K562 (cell line): Measurements from ENCODE around the gene CFAP53.

Experiments used
- ETV5 ChIP-seq: sonication (generic); formaldehyde crosslinking; IDR thresholded peaks from 2 replicates; pipeline ENCODE4 v1.4.0; 2020; ENCODE audit warnings: low read depth, mild to moderate bottlenecking, missing genetic modification reagents
- EZH2 ChIP-seq: IDR thresholded peaks from 2 replicates; pipeline ENCODE4 v1.6.1; 2012; ENCODE audit warnings: low read depth, mild to moderate bottlenecking, inconsistent platforms, low read length, borderline replicate concordance
- HMGN3 ChIP-seq: IDR thresholded peaks from 2 replicates; pipeline ENCODE4 v1.6.1; 2011; ENCODE audit warnings: borderline replicate concordance, low read depth, mild to moderate bottlenecking, mixed read lengths, low read length; ENCODE audit not compliant: insufficient read length; ENCODE audit errors: extremely low read depth
- MAFF ChIP-seq: IDR thresholded peaks from 2 replicates; pipeline ENCODE4 v1.6.1; 2012; ENCODE audit warnings: low read length, improper control_type of control experiment
- POLR2AphosphoS2 ChIP-seq: IDR thresholded peaks from 2 replicates; pipeline ENCODE4 v1.6.1; 2012; ENCODE audit warnings: low read length, improper control_type of control experiment
- RCOR1 ChIP-seq, 2 experiments: IDR thresholded peaks; 2 replicates each; pipeline ENCODE4 v1.6.1; 2012; ENCODE audit warnings: low read depth in 2 of 2, low read length in 2 of 2, borderline replicate concordance in 1 of 2, improper control_type of control experiment in 1 of 2
- SREBF2 ChIP-seq: sonication (generic); formaldehyde crosslinking; IDR thresholded peaks from 2 replicates; pipeline ENCODE4 v1.4.0; 2020; ENCODE audit warnings: mild to moderate bottlenecking, missing genetic modification reagents
- SRF ChIP-seq, 2 experiments: fragments of 250-450, 450-650 bp in 1 of 2; sonication (Bioruptor Pico) in 1 of 2; sonication (generic) in 1 of 2; formaldehyde crosslinking; IDR thresholded peaks; 2 replicates each; pipeline versions ENCODE4 v1.5.0 to v1.5.1; 2020 to 2022; ENCODE audit warnings: mild to moderate bottlenecking in 1 of 2, missing genetic modification reagents in 1 of 2
- ZBTB49 ChIP-seq: sonication (generic); formaldehyde crosslinking; IDR thresholded peaks from 2 replicates; pipeline ENCODE4 v1.8.0; 2022; ENCODE audit warnings: missing genetic modification reagents, mild to moderate bottlenecking, borderline replicate concordance
- ZNF785 ChIP-seq: fragments of 250-450 bp; sonication (Bioruptor Pico); IDR thresholded peaks from 2 replicates; pipeline ENCODE4 v1.4.0; 2020; ENCODE audit warnings: mild to moderate bottlenecking
- TF ChIP-seq, protein P1 (sequence below), 3 experiments: IDR thresholded peaks in 2 of 3; conservative IDR thresholded peaks in 1 of 3; 2 replicates each; pipeline ENCODE4 v1.5.1; 2011 to 2012; ENCODE audit warnings: low read length in 3 of 3, mild to moderate bottlenecking in 3 of 3, control low read depth in 2 of 3, improper control_type of control experiment in 1 of 3, inconsistent platforms in 1 of 3, low read depth in 1 of 3, mixed read lengths in 1 of 3, moderate library complexity in 1 of 3; ENCODE audit not compliant: insufficient read depth in 2 of 3
- TF ChIP-seq, protein P2 (sequence below), 2 experiments: fragments of 450-650 bp; formaldehyde crosslinking in 1 of 2; IDR thresholded peaks; 2 replicates each; pipeline versions ENCODE4 v1.4.0 to v1.6.1; 2014 to 2020; ENCODE audit warnings: mild to moderate bottlenecking in 2 of 2, borderline replicate concordance in 1 of 2, low read depth in 1 of 2

DNA sequence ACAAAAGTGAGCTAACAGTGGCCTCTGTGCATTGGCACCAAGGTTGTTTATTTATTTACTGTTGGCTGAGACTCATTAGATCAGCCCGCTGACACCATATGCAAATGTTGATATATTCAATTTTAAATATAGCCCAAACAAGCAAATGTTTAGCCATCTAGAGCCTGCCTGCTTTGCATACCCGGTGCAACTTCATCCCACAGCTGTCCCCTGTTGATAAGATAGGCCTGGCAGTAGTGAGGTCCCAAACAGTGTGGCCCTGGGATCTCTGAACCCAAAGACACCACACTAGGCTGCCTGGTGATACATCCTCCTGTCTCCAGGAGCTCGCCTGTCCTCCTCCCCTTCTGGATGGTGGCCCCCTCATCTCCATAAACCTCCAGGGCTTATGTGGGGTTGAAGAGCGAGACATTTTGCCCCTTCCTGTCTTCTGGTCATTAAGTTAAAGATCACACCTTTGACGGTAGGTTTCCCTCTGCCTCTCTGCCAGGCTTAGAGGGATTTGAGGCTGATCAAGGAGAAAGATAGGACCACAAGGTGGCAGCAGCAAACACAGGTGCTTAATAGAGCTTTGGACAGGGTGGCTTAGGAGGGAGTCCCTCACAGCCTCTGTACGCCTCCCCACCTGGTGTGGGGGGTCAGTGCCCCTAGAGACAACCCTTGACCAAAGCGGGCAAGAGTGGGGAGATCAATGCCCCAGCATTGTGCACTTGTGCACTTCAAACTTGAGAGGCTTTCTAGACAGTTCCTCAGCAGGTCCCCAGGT, 47.7 kb downstream of the CFAP53 start:
- TF ChIP-seq, protein P1, sequence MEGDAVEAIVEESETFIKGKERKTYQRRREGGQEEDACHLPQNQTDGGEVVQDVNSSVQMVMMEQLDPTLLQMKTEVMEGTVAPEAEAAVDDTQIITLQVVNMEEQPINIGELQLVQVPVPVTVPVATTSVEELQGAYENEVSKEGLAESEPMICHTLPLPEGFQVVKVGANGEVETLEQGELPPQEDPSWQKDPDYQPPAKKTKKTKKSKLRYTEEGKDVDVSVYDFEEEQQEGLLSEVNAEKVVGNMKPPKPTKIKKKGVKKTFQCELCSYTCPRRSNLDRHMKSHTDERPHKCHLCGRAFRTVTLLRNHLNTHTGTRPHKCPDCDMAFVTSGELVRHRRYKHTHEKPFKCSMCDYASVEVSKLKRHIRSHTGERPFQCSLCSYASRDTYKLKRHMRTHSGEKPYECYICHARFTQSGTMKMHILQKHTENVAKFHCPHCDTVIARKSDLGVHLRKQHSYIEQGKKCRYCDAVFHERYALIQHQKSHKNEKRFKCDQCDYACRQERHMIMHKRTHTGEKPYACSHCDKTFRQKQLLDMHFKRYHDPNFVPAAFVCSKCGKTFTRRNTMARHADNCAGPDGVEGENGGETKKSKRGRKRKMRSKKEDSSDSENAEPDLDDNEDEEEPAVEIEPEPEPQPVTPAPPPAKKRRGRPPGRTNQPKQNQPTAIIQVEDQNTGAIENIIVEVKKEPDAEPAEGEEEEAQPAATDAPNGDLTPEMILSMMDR (IDR thresholded peaks at IDR 0.05 in 2 of 3, conservative IDR thresholded peaks at IDR 0.05 in 1 of 3; ENCODE audit: insufficient read depth in 2 of 3, low read depth in 1 of 3, low read length in 3 of 3): peak in 2 of 3 experiments; percentile 20 to 33; a peak in 1 of 6 replicates
- TF ChIP-seq RCOR1 (IDR thresholded peaks at IDR 0.05; ENCODE audit: borderline replicate concordance in 1 of 2, low read depth in 2 of 2, low read length in 2 of 2) (no peak), POLR2AphosphoS2 (no peak), SRF (CRISPR knock-in tag; IDR thresholded peaks at IDR 0.05) (no peak), ZBTB49 (CRISPR knock-in tag) (no peak), ZNF785 (no peak), MAFF (no peak), HMGN3 (no peak), ETV5 (CRISPR knock-in tag) (no peak), SREBF2 (CRISPR knock-in tag) (no peak), EZH2 (no peak)
- TF ChIP-seq, protein P2, sequence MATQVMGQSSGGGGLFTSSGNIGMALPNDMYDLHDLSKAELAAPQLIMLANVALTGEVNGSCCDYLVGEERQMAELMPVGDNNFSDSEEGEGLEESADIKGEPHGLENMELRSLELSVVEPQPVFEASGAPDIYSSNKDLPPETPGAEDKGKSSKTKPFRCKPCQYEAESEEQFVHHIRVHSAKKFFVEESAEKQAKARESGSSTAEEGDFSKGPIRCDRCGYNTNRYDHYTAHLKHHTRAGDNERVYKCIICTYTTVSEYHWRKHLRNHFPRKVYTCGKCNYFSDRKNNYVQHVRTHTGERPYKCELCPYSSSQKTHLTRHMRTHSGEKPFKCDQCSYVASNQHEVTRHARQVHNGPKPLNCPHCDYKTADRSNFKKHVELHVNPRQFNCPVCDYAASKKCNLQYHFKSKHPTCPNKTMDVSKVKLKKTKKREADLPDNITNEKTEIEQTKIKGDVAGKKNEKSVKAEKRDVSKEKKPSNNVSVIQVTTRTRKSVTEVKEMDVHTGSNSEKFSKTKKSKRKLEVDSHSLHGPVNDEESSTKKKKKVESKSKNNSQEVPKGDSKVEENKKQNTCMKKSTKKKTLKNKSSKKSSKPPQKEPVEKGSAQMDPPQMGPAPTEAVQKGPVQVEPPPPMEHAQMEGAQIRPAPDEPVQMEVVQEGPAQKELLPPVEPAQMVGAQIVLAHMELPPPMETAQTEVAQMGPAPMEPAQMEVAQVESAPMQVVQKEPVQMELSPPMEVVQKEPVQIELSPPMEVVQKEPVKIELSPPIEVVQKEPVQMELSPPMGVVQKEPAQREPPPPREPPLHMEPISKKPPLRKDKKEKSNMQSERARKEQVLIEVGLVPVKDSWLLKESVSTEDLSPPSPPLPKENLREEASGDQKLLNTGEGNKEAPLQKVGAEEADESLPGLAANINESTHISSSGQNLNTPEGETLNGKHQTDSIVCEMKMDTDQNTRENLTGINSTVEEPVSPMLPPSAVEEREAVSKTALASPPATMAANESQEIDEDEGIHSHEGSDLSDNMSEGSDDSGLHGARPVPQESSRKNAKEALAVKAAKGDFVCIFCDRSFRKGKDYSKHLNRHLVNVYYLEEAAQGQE (IDR thresholded peaks at IDR 0.05; ENCODE audit: borderline replicate concordance): no peak
- TF ChIP-seq, protein P2 (CRISPR knock-in tag; IDR thresholded peaks at IDR 0.05; ENCODE audit: low read depth): no peak
